ENCODE measurements around the gene C17orf107. TPM values are rescaled to one million over a fixed set of nuclear protein-coding genes. Genes with fewer than 3 reads are reported as not detected.

Gene C17orf107
- total and polyA plus RNA-seq, 2 of the 13 experiments (the other 11 are each of a cell fraction or from before 2014, with no cell fraction given): 0.20 to 0.59 TPM

DNA sequence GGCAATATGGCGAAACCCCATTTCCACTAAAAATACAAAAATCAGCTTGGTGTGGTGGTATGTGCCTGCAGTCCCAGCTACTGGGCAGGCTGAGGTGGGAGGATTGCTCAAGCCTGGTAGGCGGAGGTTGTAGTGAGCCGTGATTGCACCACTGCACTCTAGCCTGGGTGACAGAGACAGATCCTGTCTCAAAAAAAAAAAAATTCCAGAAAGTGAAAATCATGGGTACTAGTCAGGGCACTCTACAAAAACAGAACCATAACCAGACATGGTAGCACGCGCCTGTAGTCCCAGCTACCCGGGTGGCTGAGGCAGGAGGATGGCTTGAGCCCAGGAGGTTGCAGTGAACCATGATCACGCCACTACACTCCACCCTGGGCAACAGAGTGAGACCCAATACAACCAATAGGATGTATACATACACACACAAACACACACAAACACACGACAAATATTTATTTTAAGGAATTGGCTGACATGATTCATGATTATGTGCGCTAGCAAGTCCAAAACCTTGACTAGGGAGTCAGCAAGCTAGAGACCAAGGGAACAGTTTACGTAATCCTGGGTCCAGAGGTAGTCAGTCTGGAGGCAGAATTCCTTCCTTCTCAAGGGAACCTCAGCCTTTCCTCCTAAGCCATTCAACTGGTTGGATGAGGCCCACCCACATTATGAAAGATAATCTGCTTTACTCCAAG is 21.2 kb downstream of the C17orf107 start:
- ATAC-seq (peak; percentile 95), DNase-seq (ENCODE audit: low spot score) (peak; percentile 65), FAIRE-seq (peak; percentile 99)
- in situ Hi-C loops (cut with HindIII; ENCODE audit: extremely low pct_ligation_motif_present, low pct_unique_long_range_greater_than_20kb): no loop called here
- H2AFZ ChIP-seq (ENCODE audit: low read length): no peak overlapping the region
- H3K36me3 ChIP-seq (replicated peaks in 1 of 2; ENCODE audit: control insufficient read depth in 1 of 2, insufficient read depth in 2 of 2, low read length in 2 of 2): no peaks in the 10 kb centered on the region
- H3K9ac ChIP-seq (ENCODE audit: insufficient read depth, low read depth, low read length): no peak overlapping the region
- H3K27ac ChIP-seq (ENCODE audit: extremely low read length, insufficient read depth, low read length): peak overlapping the region; percentile 53
- ChIA-PET CTCF (ENCODE audit: low intra/inter-chr PET ratio, low total read pairs) (no interaction called here), POLR2A (interaction anchor here (0.6 to 3.0 kb wide), 14 partner anchors 8 to 216 kb away, joined by 3 to 35 read pairs (median 5); partner anchors contain the start of genes ENO3, INCA1, PELP1 and PFN1)
- H3K27me3 ChIP-seq (ENCODE audit: control insufficient read depth in 1 of 2, insufficient read depth in 2 of 2, low read length in 2 of 2): no peaks in the 10 kb centered on the region
- intact Hi-C loops (cut with micrococcal nuclease; ENCODE audit: unreplicated experiment): no loop called here
- WGBS (ENCODE audit: low lambda C conversion rate): 4% methylated on average over 10 of the region's 10 CpGs
- H3K4me3 ChIP-seq (replicated peaks in 1 of 3; ENCODE audit: insufficient read depth in 1 of 3, low read depth in 2 of 3, low read length in 3 of 3): peak overlapping the region; percentile 14 to 57 (median 26)
- no peaks in the 10 kb centered on the region for H4K20me1 ChIP-seq (ENCODE audit: insufficient read depth, low read length)
- peaks cover 22% of the 10 kb centered on the region for H3K4me1 ChIP-seq (ENCODE audit: insufficient read depth, low read length)
- no peaks in the 10 kb centered on the region for H3K79me2 ChIP-seq (ENCODE audit: insufficient read depth, low read length)
- no TSS peak for BruUV-seq (replicated peaks)
- H3K9me3 ChIP-seq (ENCODE audit: low read length): no peaks in the 10 kb centered on the region
- peak overlapping the region; percentile 75 for H3K4me2 ChIP-seq (ENCODE audit: low read depth, low read length)
- peak; percentile 93 for TF ChIP-seq CEBPB (IDR thresholded peaks at IDR 0.05; ENCODE audit: borderline replicate concordance, low read depth, low read length)
- no peak for TF ChIP-seq SOX6 (IDR thresholded peaks at IDR 0.05)
- peak; percentile 26; the same call in 1 of the 2 replicates for TF ChIP-seq SOX6 (CRISPR knock-in tag; IDR thresholded peaks at IDR 0.05)
- TF ChIP-seq PHF21A (CRISPR knock-in tag; IDR thresholded peaks at IDR 0.05): peak; percentile 66; the same call in 1 of the 2 replicates
- TF ChIP-seq FOSL2 (CRISPR knock-in tag; IDR thresholded peaks at IDR 0.05): peak; percentile 36; the same call in 1 of the 2 replicates
- no peak for TF ChIP-seq THYN1 (CRISPR knock-in tag; IDR thresholded peaks at IDR 0.05; ENCODE audit: borderline replicate concordance, low read depth)
- TF ChIP-seq RERE (CRISPR knock-in tag; IDR thresholded peaks at IDR 0.05; ENCODE audit: low read depth): no peak
- TF ChIP-seq CEBPG (CRISPR knock-in tag; IDR thresholded peaks at IDR 0.05): peak; percentile 91
- 0 out of 2 replicates have a peak, but pooled peaks have one; percentile 30 for TF ChIP-seq GLI4 (CRISPR knock-in tag; IDR thresholded peaks at IDR 0.05; ENCODE audit: borderline replicate concordance)
- 0 out of 2 replicates have a peak, but pooled peaks have one; percentile 32 for TF ChIP-seq TARDBP (CRISPR knock-in tag; IDR thresholded peaks at IDR 0.05)
- 0 out of 2 replicates have a peak, but pooled peaks have one; percentile 52 for TF ChIP-seq ZSCAN21 (CRISPR knock-in tag; IDR thresholded peaks at IDR 0.05; ENCODE audit: borderline replicate concordance)
- 0 out of 2 replicates have a peak, but pooled peaks have one; percentile 22 for TF ChIP-seq KDM2A (CRISPR knock-in tag; IDR thresholded peaks at IDR 0.05; ENCODE audit: borderline replicate concordance, low read depth)
- TF ChIP-seq ZKSCAN8 (CRISPR knock-in tag; IDR thresholded peaks at IDR 0.05; ENCODE audit: borderline replicate concordance): 0 out of 2 replicates have a peak, but pooled peaks have one; percentile 20
- TF ChIP-seq ZNF607 (CRISPR knock-in tag; IDR thresholded peaks at IDR 0.05; ENCODE audit: borderline replicate concordance): no peak
- TF ChIP-seq IRF2 (CRISPR knock-in tag; IDR thresholded peaks at IDR 0.05): 0 out of 2 replicates have a peak, but pooled peaks have one; percentile 22
- TF ChIP-seq FOXA3 (CRISPR knock-in tag; IDR thresholded peaks at IDR 0.05): 0 out of 2 replicates have a peak, but pooled peaks have one; percentile 16
- TF ChIP-seq GFI1 (CRISPR knock-in tag; IDR thresholded peaks at IDR 0.05; ENCODE audit: borderline replicate concordance): peak; percentile 67; the same call in 1 of the 2 replicates

Data from HepG2 (cell line).